K562 (cell line): Measurements from ENCODE around the gene ZDHHC8. TPM values are rescaled to one million over a fixed set of nuclear protein-coding genes. Genes with fewer than 3 reads are reported as not detected.

Experiments used
- FOXA3 ChIP-seq, 2 experiments: fragments of 450-650 bp in 1 of 2; sonication (generic) in 1 of 2; formaldehyde crosslinking; IDR thresholded peaks in 1 of 2; conservative IDR thresholded peaks in 1 of 2; 2 replicates each; pipeline versions ENCODE4 v1.4.0 to v1.8.0; 2020 to 2022; ENCODE audit warnings: mild to moderate bottlenecking in 2 of 2, missing genetic modification reagents in 1 of 2
- HDAC6 ChIP-seq: IDR thresholded peaks from 2 replicates; pipeline ENCODE4 v1.6.1; 2012; ENCODE audit warnings: low read depth, mild to moderate bottlenecking, control low read depth, inconsistent platforms, low read length, moderate library complexity
- HNRNPH1 ChIP-seq: fragments of 200-400 bp; formaldehyde crosslinking; optimal IDR thresholded peaks from 2 replicates; pipeline ENCODE3; 2017; ENCODE audit warnings: low read depth, mild to moderate bottlenecking, low read length, moderate library complexity
- KDM1A ChIP-seq, 2 experiments: fragments of 450-650 bp; IDR thresholded peaks; 2 replicates each; pipeline ENCODE4 v1.6.1; 2016; ENCODE audit warnings: mild to moderate bottlenecking in 2 of 2
- KDM5B ChIP-seq: fragments of 200-600 bp; sonication (generic); IDR thresholded peaks from 2 replicates; pipeline ENCODE4 v1.6.1; 2012; ENCODE audit warnings: low read depth, mild to moderate bottlenecking, moderate library complexity, low read length, control low read depth, inconsistent platforms; ENCODE audit not compliant: insufficient replicate concordance
- MAFF ChIP-seq: IDR thresholded peaks from 2 replicates; pipeline ENCODE4 v1.6.1; 2012; ENCODE audit warnings: low read length, improper control_type of control experiment
- MXI1 ChIP-seq: IDR thresholded peaks from 2 replicates; pipeline ENCODE4 v1.6.1; 2011; ENCODE audit warnings: low read depth, mild to moderate bottlenecking, improper control_type of control experiment, low read length
- POU5F1 ChIP-seq: fragments of 150-350 bp; IDR thresholded peaks from 2 replicates; pipeline ENCODE4 v1.6.1; 2014; ENCODE audit warnings: borderline replicate concordance, low read length, low read depth, mild to moderate bottlenecking; ENCODE audit not compliant: partially characterized antibody
- SOX6 ChIP-seq: fragments of 450-650 bp; IDR thresholded peaks from 2 replicates; pipeline ENCODE4 v1.6.1; 2014; ENCODE audit warnings: mild to moderate bottlenecking
- XRCC4 ChIP-seq: IDR thresholded peaks from one replicate; pipeline ENCODE4 v1.6.1; 2011; ENCODE audit not compliant: insufficient read depth, insufficient read length; ENCODE audit errors: extremely low read depth
- ZNF57 ChIP-seq: fragments of 450-650 bp; formaldehyde crosslinking; IDR thresholded peaks from 2 replicates; pipeline ENCODE4 v1.4.0; 2020; ENCODE audit warnings: mild to moderate bottlenecking, moderate library complexity
- ZNF707 ChIP-seq: fragments of 250-450 bp; sonication (Bioruptor Pico); conservative IDR thresholded peaks from 2 replicates; pipeline ENCODE4 v1.8.0; 2022; ENCODE audit warnings: inconsistent platforms, mild to moderate bottlenecking, moderate library complexity
- ZNF717 ChIP-seq: fragments of 250-450 bp; sonication (Bioruptor Pico); IDR thresholded peaks from 2 replicates; pipeline ENCODE4 v1.5.0; 2021
- polyA plus RNA-seq, 8 experiments: library from polyadenylated mRNA; depleted of rRNA in 4 of 8; stranded (reverse) in 5 of 8; unstranded in 3 of 8; fragments of >200 nt; fragmentation: Nextera tagmentation in 2 of 8; fragmentation: Illumina TruSeq in 1 of 8; extraction: Ambion mirVana in 2 of 8; extraction: Trizol in 1 of 8; gene quantifications; 2 replicates each; pipeline versions ENCODE4 v1.2.1 to v1.2.3, GENCODE V29; 2011 to 2014; ENCODE audit warnings: inconsistent platforms in 1 of 8, missing spikeins in 1 of 8
- total RNA-seq, 7 experiments: library from RNA; depleted of rRNA in 6 of 7; stranded (reverse); fragments of >200 nt in 6 of 7; fragmentation: Illumina TruSeq in 2 of 7; extraction: Trizol in 2 of 7; gene quantifications; 2 replicates each; pipeline versions ENCODE4 v1.2.1 to v1.2.3, GENCODE V29; 2011 to 2021; ENCODE audit warnings: low replicate concordance in 1 of 7
- TF ChIP-seq, protein P1 (sequence below): sonication (generic); formaldehyde crosslinking; IDR thresholded peaks from 2 replicates; pipeline ENCODE4 v1.8.0; 2022; ENCODE audit warnings: missing genetic modification reagents, mild to moderate bottlenecking, borderline replicate concordance
- TF ChIP-seq, protein P2 (sequence below): sonication (generic); formaldehyde crosslinking; IDR thresholded peaks from 2 replicates; pipeline ENCODE4 v1.8.0; 2022; ENCODE audit warnings: mild to moderate bottlenecking, low read depth, missing genetic modification reagents
- TF ChIP-seq, protein P3 (sequence below), 2 experiments: IDR thresholded peaks; 2 replicates each; pipeline ENCODE4 v1.6.1; 2011; ENCODE audit warnings: borderline replicate concordance in 1 of 2, control low read depth in 1 of 2, low read depth in 1 of 2, low read length in 1 of 2, mild to moderate bottlenecking in 1 of 2, mixed read lengths in 1 of 2, moderate library complexity in 1 of 2; ENCODE audit not compliant: insufficient read depth in 1 of 2, insufficient read length in 1 of 2, poor library complexity in 1 of 2, severe bottlenecking in 1 of 2; ENCODE audit errors: extremely low read depth in 1 of 2
- TF ChIP-seq, protein P4 (sequence below): fragments of 250-450 bp; sonication (Bioruptor Pico); IDR thresholded peaks from 2 replicates; pipeline ENCODE4 v1.5.0; 2021

ZDHHC8 gene
- total and polyA plus RNA-seq, 9 of the 15 experiments (the other 6 are each of a cell fraction or from before 2014, with no cell fraction given) = 0.04 to 109 (median 16.4) TPM

DNA sequence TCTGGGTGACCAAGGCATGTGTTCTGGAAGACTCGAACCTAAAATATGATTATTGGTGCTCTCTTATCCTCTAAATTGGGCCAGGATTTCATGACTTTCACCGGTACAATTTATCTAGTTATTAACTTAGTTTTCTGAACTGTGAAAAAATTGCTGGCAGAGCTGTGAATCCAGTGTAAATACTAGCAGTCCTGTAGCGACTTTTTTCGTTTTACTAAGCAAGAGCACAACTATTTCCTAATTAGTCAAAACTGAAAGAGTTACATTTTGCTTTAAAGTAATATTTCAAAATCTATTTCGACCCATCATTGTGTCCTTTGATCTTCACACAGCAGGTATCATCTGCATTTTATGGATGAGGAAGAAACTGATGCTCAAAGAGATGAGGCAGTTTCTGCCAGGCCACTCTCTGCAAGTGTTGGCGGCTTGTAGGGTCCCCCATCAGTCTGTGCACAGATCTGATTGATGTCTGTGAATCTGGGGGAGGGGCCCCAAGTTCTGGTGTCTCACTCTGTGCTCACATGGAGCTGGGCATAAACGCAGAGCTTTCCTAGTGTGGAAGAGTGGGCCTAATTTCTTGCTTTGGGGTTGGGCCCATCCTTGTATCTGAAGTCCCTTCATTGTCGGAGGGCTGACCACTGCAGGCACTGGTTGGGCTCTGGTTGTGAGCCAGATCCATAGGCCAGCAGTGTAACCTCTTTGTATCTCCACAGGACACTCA lies 13.1 kb upstream of the ZDHHC8 start (continued):
- TF ChIP-seq, protein P1, sequence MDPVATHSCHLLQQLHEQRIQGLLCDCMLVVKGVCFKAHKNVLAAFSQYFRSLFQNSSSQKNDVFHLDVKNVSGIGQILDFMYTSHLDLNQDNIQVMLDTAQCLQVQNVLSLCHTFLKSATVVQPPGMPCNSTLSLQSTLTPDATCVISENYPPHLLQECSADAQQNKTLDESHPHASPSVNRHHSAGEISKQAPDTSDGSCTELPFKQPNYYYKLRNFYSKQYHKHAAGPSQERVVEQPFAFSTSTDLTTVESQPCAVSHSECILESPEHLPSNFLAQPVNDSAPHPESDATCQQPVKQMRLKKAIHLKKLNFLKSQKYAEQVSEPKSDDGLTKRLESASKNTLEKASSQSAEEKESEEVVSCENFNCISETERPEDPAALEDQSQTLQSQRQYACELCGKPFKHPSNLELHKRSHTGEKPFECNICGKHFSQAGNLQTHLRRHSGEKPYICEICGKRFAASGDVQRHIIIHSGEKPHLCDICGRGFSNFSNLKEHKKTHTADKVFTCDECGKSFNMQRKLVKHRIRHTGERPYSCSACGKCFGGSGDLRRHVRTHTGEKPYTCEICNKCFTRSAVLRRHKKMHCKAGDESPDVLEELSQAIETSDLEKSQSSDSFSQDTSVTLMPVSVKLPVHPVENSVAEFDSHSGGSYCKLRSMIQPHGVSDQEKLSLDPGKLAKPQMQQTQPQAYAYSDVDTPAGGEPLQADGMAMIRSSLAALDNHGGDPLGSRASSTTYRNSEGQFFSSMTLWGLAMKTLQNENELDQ (CRISPR knock-in tag) = no peak
- peak; percentile 66 for TF ChIP-seq POU5F1
- TF ChIP-seq HDAC6 = peak; percentile 69; the same call in 1 of the 2 replicates
- 0 out of 2 replicates have a peak, but pooled peaks have one; percentile 51 for TF ChIP-seq ZNF707 (CRISPR knock-in tag)
- TF ChIP-seq FOXA3 (CRISPR knock-in tag; conservative IDR thresholded peaks at IDR 0.05 in 1 of 2, IDR thresholded peaks at IDR 0.05 in 1 of 2) = 0 out of 4 replicates have a peak, but pooled peaks of 1 of the 2 experiments have one; percentile 26
- TF ChIP-seq KDM5B = peak; percentile 32
- TF ChIP-seq, protein P2, sequence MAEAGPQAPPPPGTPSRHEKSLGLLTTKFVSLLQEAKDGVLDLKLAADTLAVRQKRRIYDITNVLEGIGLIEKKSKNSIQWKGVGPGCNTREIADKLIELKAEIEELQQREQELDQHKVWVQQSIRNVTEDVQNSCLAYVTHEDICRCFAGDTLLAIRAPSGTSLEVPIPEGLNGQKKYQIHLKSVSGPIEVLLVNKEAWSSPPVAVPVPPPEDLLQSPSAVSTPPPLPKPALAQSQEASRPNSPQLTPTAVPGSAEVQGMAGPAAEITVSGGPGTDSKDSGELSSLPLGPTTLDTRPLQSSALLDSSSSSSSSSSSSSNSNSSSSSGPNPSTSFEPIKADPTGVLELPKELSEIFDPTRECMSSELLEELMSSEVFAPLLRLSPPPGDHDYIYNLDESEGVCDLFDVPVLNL (CRISPR knock-in tag) = no peak
- no peak for TF ChIP-seq KDM1A (IDR thresholded peaks at IDR 0.05)
- peak; percentile 22 for TF ChIP-seq MXI1
- TF ChIP-seq SOX6 = no peak
- TF ChIP-seq ZNF717 (CRISPR knock-in tag) = no peak
- TF ChIP-seq ZNF57 (CRISPR knock-in tag) = peak; percentile 75; the same call in 1 of the 2 replicates
- 0 out of 2 replicates have a peak, but pooled peaks have one; percentile 8 for TF ChIP-seq MAFF
- TF ChIP-seq HNRNPH1 = no peak
- no peak for TF ChIP-seq XRCC4
- TF ChIP-seq, protein P3, sequence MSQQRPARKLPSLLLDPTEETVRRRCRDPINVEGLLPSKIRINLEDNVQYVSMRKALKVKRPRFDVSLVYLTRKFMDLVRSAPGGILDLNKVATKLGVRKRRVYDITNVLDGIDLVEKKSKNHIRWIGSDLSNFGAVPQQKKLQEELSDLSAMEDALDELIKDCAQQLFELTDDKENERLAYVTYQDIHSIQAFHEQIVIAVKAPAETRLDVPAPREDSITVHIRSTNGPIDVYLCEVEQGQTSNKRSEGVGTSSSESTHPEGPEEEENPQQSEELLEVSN (IDR thresholded peaks at IDR 0.05; ENCODE audit: borderline replicate concordance in 1 of 2, extremely low read depth in 1 of 2, insufficient read depth in 1 of 2, insufficient read length in 1 of 2, low read depth in 1 of 2, low read length in 1 of 2, poor library complexity in 1 of 2, severe bottlenecking in 1 of 2) = no peak
- TF ChIP-seq, protein P4, sequence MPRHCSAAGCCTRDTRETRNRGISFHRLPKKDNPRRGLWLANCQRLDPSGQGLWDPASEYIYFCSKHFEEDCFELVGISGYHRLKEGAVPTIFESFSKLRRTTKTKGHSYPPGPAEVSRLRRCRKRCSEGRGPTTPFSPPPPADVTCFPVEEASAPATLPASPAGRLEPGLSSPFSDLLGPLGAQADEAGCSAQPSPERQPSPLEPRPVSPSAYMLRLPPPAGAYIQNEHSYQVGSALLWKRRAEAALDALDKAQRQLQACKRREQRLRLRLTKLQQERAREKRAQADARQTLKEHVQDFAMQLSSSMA (CRISPR knock-in tag) = no peak
